Measurements from ENCODE around the gene RHBDD1. TPM values are rescaled to one million over a fixed set of nuclear protein-coding genes. Genes with fewer than 3 reads are reported as not detected.
A peak's percentile ranks its signal among the peaks of the same experiment; 100 is the strongest.

The RHBDD1 gene
- total RNA-seq, 1 donor from 2014 or later = 39.9 TPM

- no peaks in the 10 kb centered on the region for H3K9me3 Mint-ChIP-seq
- H3K4me1 Mint-ChIP-seq (ENCODE audit: low read depth) = no peaks in the 10 kb centered on the region
- no peak for DNase-seq (ENCODE audit: low spot score)
- H3K36me3 Mint-ChIP-seq (ENCODE audit: low read depth) = peaks cover 7% of the 10 kb centered on the region
- no peak overlapping the region for H3K4me3 Mint-ChIP-seq
- no peaks in the 10 kb centered on the region for H3K27me3 Mint-ChIP-seq (ENCODE audit: insufficient read depth)
- intact Hi-C loops (cut with micrococcal nuclease) = no loop called here
- H3K27ac Mint-ChIP-seq = no peak overlapping the region
Observed at GRCh38 chr2:226934546-226935201, 98.8 kb downstream of the RHBDD1 start.

- intact Hi-C loops (cut with micrococcal nuclease) = no loop called here
- Mint-ChIP-seq H3K27ac (no peak overlapping the region), H3K4me3 (no peak overlapping the region), H3K36me3 (ENCODE audit: low read depth) (peaks cover 7% of the 10 kb centered on the region), H3K4me1 (ENCODE audit: low read depth) (no peaks in the 10 kb centered on the region), H3K27me3 (ENCODE audit: insufficient read depth) (no peaks in the 10 kb centered on the region), H3K9me3 (peaks cover 14% of the 10 kb centered on the region)
- DNase-seq (ENCODE audit: low spot score) = no peak
Observed at GRCh38 chr2:226943862-226944620, 108.2 kb downstream of the RHBDD1 start.

GRCh38 chr2:226953206-226953605, 117.4 kb downstream of the RHBDD1 start:
- Mint-ChIP-seq H3K36me3 (ENCODE audit: low read depth) (peaks cover 3% of the 10 kb centered on the region), H3K27me3 (ENCODE audit: insufficient read depth) (no peaks in the 10 kb centered on the region), H3K4me1 (ENCODE audit: low read depth) (peaks cover 7% of the 10 kb centered on the region), H3K9me3 (peaks cover 3% of the 10 kb centered on the region), H3K27ac (no peak overlapping the region), H3K4me3 (no peak overlapping the region)
- no peak for DNase-seq (ENCODE audit: low spot score)
- intact Hi-C loops (cut with micrococcal nuclease) = no loop called here

- intact Hi-C loops (cut with micrococcal nuclease) = no loop called here
- no peak overlapping the region for H3K4me3 Mint-ChIP-seq
- H3K27me3 Mint-ChIP-seq (ENCODE audit: insufficient read depth) = no peaks in the 10 kb centered on the region
- no peak for DNase-seq (ENCODE audit: low spot score)
- H3K4me1 Mint-ChIP-seq (ENCODE audit: low read depth) = peaks cover 7% of the 10 kb centered on the region
- H3K27ac Mint-ChIP-seq = no peak overlapping the region
- H3K9me3 Mint-ChIP-seq = peaks cover 3% of the 10 kb centered on the region
- H3K36me3 Mint-ChIP-seq (ENCODE audit: low read depth) = peaks cover 3% of the 10 kb centered on the region
Observed at GRCh38 chr2:226953826-226954225, 118.0 kb downstream of the RHBDD1 start.

GRCh38 chr2:226956659-226957058, 120.8 kb downstream of the RHBDD1 start:
- peaks cover 3% of the 10 kb centered on the region for H3K36me3 Mint-ChIP-seq (ENCODE audit: low read depth)
- H3K4me1 Mint-ChIP-seq (ENCODE audit: low read depth) = peaks cover 7% of the 10 kb centered on the region
- DNase-seq (ENCODE audit: low spot score) = no peak
- no peak overlapping the region for H3K27ac Mint-ChIP-seq
- peaks cover 3% of the 10 kb centered on the region for H3K9me3 Mint-ChIP-seq
- H3K4me3 Mint-ChIP-seq = no peak overlapping the region
- no peaks in the 10 kb centered on the region for H3K27me3 Mint-ChIP-seq (ENCODE audit: insufficient read depth)
- intact Hi-C loops (cut with micrococcal nuclease) = no loop called here

GRCh38 chr2:226959418-226959817, 123.6 kb downstream of the RHBDD1 start:
- Mint-ChIP-seq H3K36me3 (ENCODE audit: low read depth) (no peaks in the 10 kb centered on the region), H3K27ac (no peak overlapping the region), H3K27me3 (ENCODE audit: insufficient read depth) (no peaks in the 10 kb centered on the region), H3K9me3 (no peaks in the 10 kb centered on the region), H3K4me3 (no peak overlapping the region), H3K4me1 (ENCODE audit: low read depth) (no peaks in the 10 kb centered on the region)
- no peak for DNase-seq (ENCODE audit: low spot score)
- intact Hi-C loops (cut with micrococcal nuclease) = no loop called here

GRCh38 chr2:226962176-226962773, 126.4 kb downstream of the RHBDD1 start:
- no peak for DNase-seq (ENCODE audit: low spot score)
- Mint-ChIP-seq H3K27me3 (ENCODE audit: insufficient read depth) (no peaks in the 10 kb centered on the region), H3K36me3 (ENCODE audit: low read depth) (no peaks in the 10 kb centered on the region), H3K4me3 (no peak overlapping the region), H3K4me1 (ENCODE audit: low read depth) (no peaks in the 10 kb centered on the region), H3K27ac (no peak overlapping the region), H3K9me3 (no peaks in the 10 kb centered on the region)
- intact Hi-C loops (cut with micrococcal nuclease) = no loop called here

- no peak overlapping the region for H3K27ac Mint-ChIP-seq
- no peak for DNase-seq (ENCODE audit: low spot score)
- no peaks in the 10 kb centered on the region for H3K36me3 Mint-ChIP-seq (ENCODE audit: low read depth)
- no peak overlapping the region for H3K4me3 Mint-ChIP-seq
- intact Hi-C loops (cut with micrococcal nuclease) = no loop called here
- no peaks in the 10 kb centered on the region for H3K27me3 Mint-ChIP-seq (ENCODE audit: insufficient read depth)
- H3K9me3 Mint-ChIP-seq = no peaks in the 10 kb centered on the region
- H3K4me1 Mint-ChIP-seq (ENCODE audit: low read depth) = no peaks in the 10 kb centered on the region
Observed at GRCh38 chr2:226963528-226963927, 127.7 kb downstream of the RHBDD1 start.

GRCh38 chr2:226965376-226965775, 129.5 kb downstream of the RHBDD1 start:
- no peak for DNase-seq (ENCODE audit: low spot score)
- H3K4me1 Mint-ChIP-seq (ENCODE audit: low read depth) = peaks cover 10% of the 10 kb centered on the region
- no peaks in the 10 kb centered on the region for H3K27me3 Mint-ChIP-seq (ENCODE audit: insufficient read depth)
- H3K4me3 Mint-ChIP-seq = no peak overlapping the region
- peaks cover 2% of the 10 kb centered on the region for H3K36me3 Mint-ChIP-seq (ENCODE audit: low read depth)
- intact Hi-C loops (cut with micrococcal nuclease) = no loop called here
- H3K9me3 Mint-ChIP-seq = no peaks in the 10 kb centered on the region
- no peak overlapping the region for H3K27ac Mint-ChIP-seq

- intact Hi-C loops (cut with micrococcal nuclease) = no loop called here
- H3K9me3 Mint-ChIP-seq = no peaks in the 10 kb centered on the region
- H3K4me3 Mint-ChIP-seq = no peak overlapping the region
- H3K27me3 Mint-ChIP-seq (ENCODE audit: insufficient read depth) = no peaks in the 10 kb centered on the region
- peaks cover 36% of the 10 kb centered on the region for H3K4me1 Mint-ChIP-seq (ENCODE audit: low read depth)
- DNase-seq (ENCODE audit: low spot score) = no peak
- H3K27ac Mint-ChIP-seq = no peak overlapping the region
- peaks cover 12% of the 10 kb centered on the region for H3K36me3 Mint-ChIP-seq (ENCODE audit: low read depth)
Observed at GRCh38 chr2:226969417-226970080, 133.7 kb downstream of the RHBDD1 start.

GRCh38 chr2:226970362-226970761, 134.5 kb downstream of the RHBDD1 start:
- intact Hi-C loops (cut with micrococcal nuclease) = no loop called here
- Mint-ChIP-seq H3K27ac (no peak overlapping the region), H3K9me3 (no peaks in the 10 kb centered on the region)

GRCh38 chr2:226971084-226971483, 135.2 kb downstream of the RHBDD1 start:
- H3K27ac Mint-ChIP-seq = no peak overlapping the region
- intact Hi-C loops (cut with micrococcal nuclease) = no loop called here
- H3K27me3 Mint-ChIP-seq (ENCODE audit: insufficient read depth) = no peaks in the 10 kb centered on the region
- peak overlapping the region; percentile 67 for H3K4me3 Mint-ChIP-seq
- DNase-seq (ENCODE audit: low spot score) = no peak
- no peaks in the 10 kb centered on the region for H3K9me3 Mint-ChIP-seq
- H3K4me1 Mint-ChIP-seq (ENCODE audit: low read depth) = peaks cover 36% of the 10 kb centered on the region
- H3K36me3 Mint-ChIP-seq (ENCODE audit: low read depth) = peaks cover 14% of the 10 kb centered on the region

More at GRCh38 chr2:226970362-226970761, 134.5 kb downstream of the RHBDD1 start:
- no peak for DNase-seq (ENCODE audit: low spot score)
- no peaks in the 10 kb centered on the region for H3K27me3 Mint-ChIP-seq (ENCODE audit: insufficient read depth)
- peaks cover 36% of the 10 kb centered on the region for H3K4me1 Mint-ChIP-seq (ENCODE audit: low read depth)
- H3K36me3 Mint-ChIP-seq (ENCODE audit: low read depth) = peaks cover 14% of the 10 kb centered on the region
- H3K4me3 Mint-ChIP-seq = peak overlapping the region; percentile 67

- Mint-ChIP-seq H3K4me1 (ENCODE audit: low read depth) (peaks cover 36% of the 10 kb centered on the region), H3K27me3 (ENCODE audit: insufficient read depth) (no peaks in the 10 kb centered on the region), H3K36me3 (ENCODE audit: low read depth) (peaks cover 14% of the 10 kb centered on the region), H3K9me3 (no peaks in the 10 kb centered on the region), H3K4me3 (no peak overlapping the region), H3K27ac (peak overlapping the region; percentile 50)
- intact Hi-C loops (cut with micrococcal nuclease) = no loop called here
- DNase-seq (ENCODE audit: low spot score) = no peak
Observed at GRCh38 chr2:226971770-226972169, 135.9 kb downstream of the RHBDD1 start.

Measured in activated T-helper 1 cell treated with anti-CD3 and anti-CD28 coated beads, Interleukin-12 subunit alpha, Interleukin-12 subunit beta, Interleukin-2, Interleukin-4 antibody, amounts not matched to agents 30 ng/mL and 10 ng/mL and 1 ng/mL, durations not matched to agents 14 hours and 24 hours and 36 hours (primary cell).